ENCODE measurements around the gene SPIRE1. TPM values are rescaled to one million over a fixed set of nuclear protein-coding genes. Genes with fewer than 3 reads are reported as not detected.
A peak's percentile ranks its signal among the peaks of the same experiment; 100 is the strongest.

The SPIRE1 gene
- total RNA-seq, 1 donor: 27.7 TPM

GRCh38 chr18:12443551-12443950 lies 214.4 kb downstream of the SPIRE1 start:
- TF ChIP-seq, protein P1, sequence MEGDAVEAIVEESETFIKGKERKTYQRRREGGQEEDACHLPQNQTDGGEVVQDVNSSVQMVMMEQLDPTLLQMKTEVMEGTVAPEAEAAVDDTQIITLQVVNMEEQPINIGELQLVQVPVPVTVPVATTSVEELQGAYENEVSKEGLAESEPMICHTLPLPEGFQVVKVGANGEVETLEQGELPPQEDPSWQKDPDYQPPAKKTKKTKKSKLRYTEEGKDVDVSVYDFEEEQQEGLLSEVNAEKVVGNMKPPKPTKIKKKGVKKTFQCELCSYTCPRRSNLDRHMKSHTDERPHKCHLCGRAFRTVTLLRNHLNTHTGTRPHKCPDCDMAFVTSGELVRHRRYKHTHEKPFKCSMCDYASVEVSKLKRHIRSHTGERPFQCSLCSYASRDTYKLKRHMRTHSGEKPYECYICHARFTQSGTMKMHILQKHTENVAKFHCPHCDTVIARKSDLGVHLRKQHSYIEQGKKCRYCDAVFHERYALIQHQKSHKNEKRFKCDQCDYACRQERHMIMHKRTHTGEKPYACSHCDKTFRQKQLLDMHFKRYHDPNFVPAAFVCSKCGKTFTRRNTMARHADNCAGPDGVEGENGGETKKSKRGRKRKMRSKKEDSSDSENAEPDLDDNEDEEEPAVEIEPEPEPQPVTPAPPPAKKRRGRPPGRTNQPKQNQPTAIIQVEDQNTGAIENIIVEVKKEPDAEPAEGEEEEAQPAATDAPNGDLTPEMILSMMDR (IDR thresholded peaks at IDR 0.05; ENCODE audit: insufficient read depth, low read length): no peak
- H3K4me3 ChIP-seq (ENCODE audit: low read depth, low read length): no peak overlapping the region
- DNase-seq (ENCODE audit: low read depth): peak; percentile 20

DNA sequence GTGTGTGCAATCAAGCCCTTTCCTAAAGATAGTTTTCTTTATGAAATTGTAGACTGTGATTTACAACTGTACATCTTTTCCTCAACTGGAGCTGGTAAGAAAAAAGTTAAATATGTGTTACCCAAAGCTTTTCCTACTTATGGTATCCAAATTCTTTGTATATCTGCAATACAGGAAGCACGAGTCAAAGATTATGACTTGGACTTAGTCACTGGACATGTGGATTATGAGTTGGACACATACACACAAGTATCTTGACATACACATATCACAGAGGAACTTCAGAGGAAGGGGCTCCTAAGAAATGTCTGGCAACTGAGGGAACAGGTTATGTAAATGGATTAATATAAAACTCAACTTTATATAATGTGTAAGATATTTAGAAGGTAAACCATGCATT lies 215.0 kb downstream of the SPIRE1 start:
- no peak overlapping the region for H3K4me3 ChIP-seq (ENCODE audit: low read depth, low read length)
- DNase-seq (ENCODE audit: low read depth): peak; percentile 34
- TF ChIP-seq, protein P1 (IDR thresholded peaks at IDR 0.05; ENCODE audit: insufficient read depth, low read length): no peak

DNA sequence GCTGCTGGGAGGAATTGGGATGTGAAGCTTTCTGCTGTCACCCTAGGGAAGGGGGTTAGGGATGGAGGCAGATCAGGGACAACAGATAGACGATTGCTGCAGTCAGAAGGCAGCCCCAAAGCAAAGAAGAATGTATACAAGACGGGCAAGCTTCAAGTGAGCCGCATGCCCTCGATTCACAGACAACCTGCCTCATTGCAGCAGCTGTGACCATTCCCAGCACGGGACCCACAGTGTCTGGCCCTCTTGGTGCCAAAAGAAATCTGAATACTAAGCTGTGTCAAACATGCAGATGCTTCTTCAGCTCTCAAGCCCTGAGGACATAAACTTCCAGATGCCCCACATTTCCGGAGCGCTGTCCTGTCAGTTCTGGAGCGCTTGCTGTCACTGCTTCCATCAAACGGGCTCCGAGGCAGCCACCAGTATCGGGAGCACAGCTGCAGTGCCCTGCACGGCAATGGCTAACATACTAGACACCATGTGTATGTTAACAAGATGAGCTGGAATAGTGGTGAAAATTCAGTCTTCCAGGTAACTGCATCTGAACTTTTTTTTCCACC lies 216.4 kb downstream of the SPIRE1 start:
- TF ChIP-seq, protein P1 (IDR thresholded peaks at IDR 0.05; ENCODE audit: insufficient read depth, low read length): no peak

DNA sequence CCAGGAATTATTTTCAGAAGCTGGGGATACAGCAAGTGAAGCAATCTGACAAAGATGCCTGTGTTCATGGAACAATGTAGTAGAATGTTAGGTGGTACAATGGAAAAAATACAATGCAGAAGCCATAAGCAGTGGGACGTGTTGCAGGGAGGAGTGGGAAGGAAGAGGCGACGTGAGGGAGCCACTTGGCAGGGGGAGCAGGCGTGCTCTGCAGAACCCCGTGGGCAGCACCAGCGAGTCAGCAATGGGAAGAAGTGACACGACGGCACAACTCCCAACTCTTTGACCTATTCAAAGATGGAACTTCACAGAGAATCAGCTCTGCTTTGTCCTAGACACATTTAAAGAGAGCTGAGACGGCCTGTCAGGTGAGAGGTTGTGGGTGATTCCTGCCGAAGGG lies 219.7 kb downstream of the SPIRE1 start:
- no peak for DNase-seq (ENCODE audit: low read depth)
- H3K4me3 ChIP-seq (ENCODE audit: low read depth, low read length): no peak overlapping the region
- TF ChIP-seq, protein P1 (IDR thresholded peaks at IDR 0.05; ENCODE audit: insufficient read depth, low read length): no peak

More for the DNA sequence above, 216.4 kb downstream of the SPIRE1 start:
- no peak overlapping the region for H3K4me3 ChIP-seq (ENCODE audit: low read depth, low read length)
- DNase-seq (ENCODE audit: low read depth): no peak

GRCh38 chr18:12435867-12436266 lies 222.0 kb downstream of the SPIRE1 start:
- TF ChIP-seq, protein P1 (IDR thresholded peaks at IDR 0.05; ENCODE audit: insufficient read depth, low read length): no peak
- no peak for DNase-seq (ENCODE audit: low read depth)

GRCh38 chr18:12434541-12434929 lies 223.4 kb downstream of the SPIRE1 start:
- no peak overlapping the region for H3K4me3 ChIP-seq (ENCODE audit: low read depth, low read length)
- TF ChIP-seq, protein P1 (IDR thresholded peaks at IDR 0.05; ENCODE audit: insufficient read depth, low read length): no peak
- DNase-seq (ENCODE audit: low read depth): no peak

More at GRCh38 chr18:12435867-12436266, 222.0 kb downstream of the SPIRE1 start:
- no peak overlapping the region for H3K4me3 ChIP-seq (ENCODE audit: low read depth, low read length)
